Body of pancreas (tissue), 4 donors: ENCODE results near the gene PSD4.

ENCODE experiments used
- CTCF ChIP-seq, 7 experiments: fragments of 450-650 bp in 4 of 7; fragments of 200-600 bp in 3 of 7; sonication (generic) in 3 of 7; IDR thresholded peaks; one replicate each; pipeline ENCODE4 v1.5.1; 2016 to 2019; ENCODE audit warnings: antibody characterized with exemption in 7 of 7
- POLR2A ChIP-seq, 3 donors: fragments of 450-650 bp; IDR thresholded peaks; one replicate each; pipeline ENCODE4 v1.6.1; 2016; ENCODE audit warnings: antibody characterized with exemption in 3 of 3, mild to moderate bottlenecking in 2 of 3

GRCh38 chr2:113240150-113240914 lies 66.6 kb downstream of the PSD4 start:
- no peak for TF ChIP-seq CTCF (IDR thresholded peaks at IDR 0.05)
- peak in 1 of 3 donors; percentile 3 for TF ChIP-seq POLR2A (IDR thresholded peaks at IDR 0.05)
